Mammary epithelial cell (primary cell): ENCODE data around the gene GKN2.

ENCODE experiments used
- CTCF ChIP-seq, 2 donors: IDR thresholded peaks in 1 of 2; conservative IDR thresholded peaks in 1 of 2; 2 replicates each; pipeline ENCODE4 v1.5.1; 2011 to 2012; ENCODE audit warnings: inconsistent platforms in 2 of 2, low read length in 2 of 2, mild to moderate bottlenecking in 2 of 2, control low read depth in 1 of 2, low read depth in 1 of 2; ENCODE audit not compliant: insufficient read depth in 1 of 2; ENCODE audit errors: extremely low read depth in 1 of 2
- EZH2 ChIP-seq: IDR thresholded peaks from 2 replicates; pipeline ENCODE4 v1.6.1; 2012; ENCODE audit warnings: low read length, inconsistent platforms, borderline replicate concordance

- TF ChIP-seq CTCF (conservative IDR thresholded peaks at IDR 0.05 in 1 of 2, IDR thresholded peaks at IDR 0.05 in 1 of 2; ENCODE audit: extremely low read depth in 1 of 2, insufficient read depth in 1 of 2, low read depth in 1 of 2, low read length in 2 of 2): no peak
- no peak for TF ChIP-seq EZH2
Observed at GRCh38 chr2:68948710-68949109, 4.0 kb downstream of the GKN2 start.
